GDM1 (cell line): ENCODE data around the gene MINDY4.

Source experiments
- DNase-seq: peaks from one replicate; lab custom pipeline; 2025; lab: John Stamatoyannopoulos, UW

Gene MINDY4

DNA sequence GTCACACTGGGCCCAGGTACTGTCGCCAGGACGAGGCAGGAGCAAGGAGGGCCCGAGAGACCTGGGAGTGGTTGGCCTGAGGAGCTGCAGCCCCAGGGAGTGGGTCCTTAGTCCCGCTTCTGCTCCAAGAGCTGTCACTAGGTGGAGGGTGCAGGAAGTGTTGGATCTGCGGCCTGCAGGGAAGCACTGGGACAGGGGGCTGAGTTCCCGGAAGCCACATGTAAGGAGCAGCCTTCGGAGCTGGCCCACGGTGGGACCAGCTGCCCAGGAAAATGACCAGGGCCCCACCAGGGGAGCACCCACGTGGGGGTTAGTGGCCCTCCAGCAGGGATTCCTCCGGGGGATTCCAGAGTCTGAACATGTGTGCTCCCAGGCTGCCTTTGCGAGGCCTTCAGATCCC is 131.2 kb downstream of the MINDY4 start:
- DNase-seq, result no peak

- DNase-seq, result no peak
These were observed 131.9 kb downstream of the MINDY4 start for GRCh38 chr7:30903146-30903545.

DNA sequence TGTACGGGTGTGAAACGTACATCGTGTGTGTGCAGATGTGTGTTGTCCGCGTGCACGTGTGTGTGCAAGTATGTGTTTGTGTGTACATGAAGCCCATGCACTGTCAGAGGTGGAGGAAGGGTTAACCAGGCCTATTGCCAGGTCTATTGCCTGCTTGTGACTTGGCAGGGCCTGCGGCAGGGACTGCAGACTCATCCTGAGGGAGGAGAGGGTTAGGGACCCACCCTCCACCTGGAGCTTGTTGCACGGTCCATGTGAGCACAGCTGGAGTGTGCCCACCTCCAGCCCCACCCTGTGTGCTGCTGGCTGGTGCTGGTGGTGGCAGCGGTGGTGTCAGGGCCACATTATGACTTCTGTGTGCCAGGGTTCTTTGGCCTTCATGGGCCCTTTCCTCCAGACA is 133.3 kb downstream of the MINDY4 start:
- DNase-seq, result no peak

- no peak for DNase-seq
These were observed 134.1 kb downstream of the MINDY4 start for GRCh38 chr7:30905078-30906012.

DNA sequence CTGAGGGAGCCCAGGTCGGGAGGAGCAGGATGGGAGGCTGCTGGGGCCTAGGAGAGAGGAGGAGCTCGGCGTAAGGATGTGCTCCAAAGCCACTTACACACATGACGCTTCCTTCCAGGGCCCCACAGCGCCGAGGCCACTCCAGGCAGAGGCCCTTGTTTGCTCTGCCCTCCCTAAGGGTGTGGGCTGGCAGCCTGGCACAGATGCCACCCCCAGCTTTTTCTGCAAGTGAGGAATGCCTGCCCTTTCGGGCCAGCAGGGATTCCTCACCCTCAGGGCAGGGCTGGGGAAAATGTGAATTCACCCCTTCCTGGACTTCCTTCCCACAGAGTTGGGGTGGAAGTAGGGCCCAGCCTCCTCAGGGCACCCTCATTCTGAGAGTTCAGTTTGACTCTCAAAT is 134.8 kb downstream of the MINDY4 start:
- no peak for DNase-seq

- no peak for DNase-seq
These were observed 135.5 kb downstream of the MINDY4 start for GRCh38 chr7:30906515-30907240.

GRCh38 chr7:30907527-30908267 is 136.5 kb downstream of the MINDY4 start:
- DNase-seq, result no peak

DNA sequence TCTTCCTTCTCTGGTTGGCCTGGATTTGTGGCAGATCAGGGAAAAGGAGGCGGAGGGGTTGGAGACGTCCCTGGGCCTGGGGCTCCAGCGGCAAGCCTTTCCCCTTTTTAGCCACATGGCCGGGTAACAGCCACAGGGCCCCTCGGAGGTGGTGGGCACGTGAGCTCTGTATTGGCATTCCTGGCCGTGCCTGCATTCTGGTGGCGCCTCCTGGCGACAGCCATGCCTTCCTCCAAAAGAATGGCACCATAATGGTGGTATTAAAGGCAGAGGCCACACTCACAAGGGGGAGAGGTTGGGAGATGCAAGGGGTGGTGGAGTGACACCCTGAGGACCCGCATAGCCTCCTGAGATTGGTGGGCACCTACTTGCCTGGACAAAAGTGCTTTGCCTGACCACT is 137.5 kb downstream of the MINDY4 start:
- no peak for DNase-seq

DNA sequence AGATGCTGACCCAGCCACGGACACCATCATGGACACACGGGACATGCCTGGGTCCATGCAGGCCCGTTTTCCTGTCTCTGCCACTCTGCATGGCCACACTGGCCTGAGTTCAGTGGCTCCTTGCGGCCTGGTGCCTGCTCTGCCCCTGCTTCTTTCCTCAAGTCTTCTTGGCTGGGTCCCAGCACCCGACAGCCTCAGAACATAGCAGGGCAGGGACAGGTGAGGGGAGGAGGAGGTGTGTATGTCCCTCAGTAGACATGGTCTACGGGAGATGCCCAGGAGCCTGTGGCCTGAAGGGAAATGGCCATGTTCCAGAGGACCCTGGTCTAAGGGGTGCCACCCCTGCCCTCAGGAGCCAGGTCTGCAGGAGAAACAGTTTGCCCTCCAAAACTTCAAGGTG is 138.2 kb downstream of the MINDY4 start:
- DNase-seq, result no peak

DNA sequence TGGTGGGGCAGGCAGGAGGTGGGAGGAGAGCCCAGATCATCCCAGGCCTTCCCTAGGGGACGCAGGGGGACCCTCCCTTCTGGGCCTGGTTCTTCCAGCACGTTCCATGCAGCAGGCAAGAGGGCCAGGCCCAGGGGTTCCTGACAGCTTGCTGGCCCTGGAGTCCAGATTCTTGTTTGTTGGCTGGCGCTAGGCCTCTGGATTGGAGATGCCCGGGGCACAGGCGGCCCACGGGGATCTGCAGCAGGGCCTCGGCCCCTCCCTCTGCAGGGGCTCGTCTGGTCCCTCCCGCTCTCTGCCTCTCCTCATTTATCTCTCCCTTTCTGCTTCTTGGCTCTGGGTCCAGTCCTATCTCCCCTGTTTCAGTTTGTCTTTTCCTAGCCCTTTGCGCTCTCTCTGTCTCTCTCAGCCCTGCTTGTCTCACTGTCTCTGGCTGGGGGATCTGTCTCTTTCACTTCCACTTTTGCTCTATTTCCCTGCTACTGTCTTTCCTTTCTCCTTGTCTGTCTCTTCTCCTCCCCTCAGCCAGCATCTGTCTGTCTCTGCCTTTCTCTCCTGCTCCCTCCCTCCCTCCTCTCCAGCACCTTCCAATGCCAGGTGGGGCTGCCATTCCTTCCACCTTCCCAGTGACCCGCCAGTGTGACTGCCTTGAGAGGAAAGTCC is 139.3 kb downstream of the MINDY4 start:
- no peak for DNase-seq

DNA sequence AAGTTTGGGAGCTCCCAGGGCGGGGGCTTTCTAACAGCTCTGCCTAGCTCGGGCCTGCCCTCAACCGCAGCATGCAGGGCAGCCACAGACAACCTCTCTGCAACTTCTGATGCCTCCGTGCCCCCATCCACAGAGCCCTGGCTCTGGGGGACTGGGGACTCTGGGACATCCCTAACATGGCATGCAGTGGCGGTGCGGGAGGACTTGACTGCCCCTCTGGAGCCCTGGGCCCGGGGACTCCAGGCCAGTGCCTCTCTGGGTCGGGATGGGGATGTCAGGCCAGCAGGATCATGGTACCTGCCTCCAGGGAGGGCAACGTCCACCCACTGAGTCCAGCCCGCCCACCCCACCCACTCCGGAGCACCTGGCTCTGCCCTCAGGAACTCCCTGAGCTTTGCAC is 139.9 kb downstream of the MINDY4 start:
- DNase-seq, result no peak

DNA sequence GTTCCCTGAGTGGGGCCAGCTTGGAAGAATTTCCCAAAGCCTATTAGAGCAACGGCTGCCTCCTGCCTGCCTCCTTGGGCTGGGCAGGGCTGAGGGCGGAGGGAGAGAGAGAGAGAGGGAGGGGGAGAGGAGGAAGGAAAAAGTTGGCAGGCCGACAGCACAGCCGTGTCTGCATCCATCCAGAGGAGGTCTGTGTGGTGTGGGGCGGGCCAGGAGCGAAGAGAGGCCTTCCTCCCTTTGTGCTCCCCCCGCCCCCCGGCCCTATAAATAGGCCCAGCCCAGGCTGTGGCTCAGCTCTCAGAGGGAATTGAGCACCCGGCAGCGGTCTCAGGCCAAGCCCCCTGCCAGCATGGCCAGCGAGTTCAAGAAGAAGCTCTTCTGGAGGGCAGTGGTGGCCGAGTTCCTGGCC is 140.3 kb downstream of the MINDY4 start, which contains the start of gene AQP1:
Gene AQP1 (plus strand): TSS at position 293 of the 409 bp plus-strand sequence. CDS start 57 bp downstream, at position 350.
- no peak for DNase-seq

GRCh38 chr7:30912021-30912730 is 141.0 kb downstream of the MINDY4 start:
- DNase-seq, result no peak

GRCh38 chr7:30912731-30912985 is 141.4 kb downstream of the MINDY4 start:
- no peak for DNase-seq

DNA sequence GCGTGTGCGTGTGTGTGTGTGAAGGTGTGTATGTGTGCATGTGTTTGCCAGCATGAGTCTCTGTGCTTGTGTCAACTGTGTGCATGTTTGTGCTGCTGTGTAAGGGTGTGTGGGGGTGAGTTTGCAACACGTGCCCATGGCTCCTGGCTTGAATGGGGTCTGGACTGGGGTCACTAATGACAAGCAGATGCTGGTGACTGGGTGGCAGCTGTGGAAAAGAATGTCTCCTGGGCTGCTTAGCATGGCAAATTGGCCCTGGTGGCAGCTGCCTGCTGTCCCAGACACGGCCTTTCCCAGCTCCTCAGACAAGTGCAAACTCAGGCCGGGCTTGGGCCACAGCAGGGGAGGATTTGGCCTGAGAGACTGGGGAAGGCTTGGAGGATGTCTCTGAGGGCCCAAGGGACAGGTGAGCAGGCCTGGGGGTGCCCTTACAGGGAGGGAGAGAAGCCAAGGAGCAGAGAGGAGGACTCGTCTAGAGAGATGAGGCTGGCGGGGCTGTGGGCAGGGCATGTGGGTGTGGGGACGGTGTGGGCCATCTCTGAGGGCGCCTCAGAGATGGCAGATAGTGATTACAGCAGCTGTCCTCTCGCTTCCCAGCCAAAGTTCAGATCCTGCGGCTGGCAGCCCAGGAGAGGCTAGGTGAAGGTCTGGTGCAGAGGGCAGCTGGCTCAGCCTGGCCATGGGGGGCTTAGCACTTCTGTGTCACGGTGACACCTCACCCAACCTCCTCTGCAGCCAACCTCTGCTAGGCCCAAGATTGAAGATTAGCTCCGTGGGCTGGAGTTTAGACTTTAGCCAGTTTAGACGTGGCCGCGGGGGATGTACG is 142.0 kb downstream of the MINDY4 start:
- DNase-seq, result no peak

- DNase-seq, result no peak
These were observed 142.8 kb downstream of the MINDY4 start for GRCh38 chr7:30913821-30914515.

DNA sequence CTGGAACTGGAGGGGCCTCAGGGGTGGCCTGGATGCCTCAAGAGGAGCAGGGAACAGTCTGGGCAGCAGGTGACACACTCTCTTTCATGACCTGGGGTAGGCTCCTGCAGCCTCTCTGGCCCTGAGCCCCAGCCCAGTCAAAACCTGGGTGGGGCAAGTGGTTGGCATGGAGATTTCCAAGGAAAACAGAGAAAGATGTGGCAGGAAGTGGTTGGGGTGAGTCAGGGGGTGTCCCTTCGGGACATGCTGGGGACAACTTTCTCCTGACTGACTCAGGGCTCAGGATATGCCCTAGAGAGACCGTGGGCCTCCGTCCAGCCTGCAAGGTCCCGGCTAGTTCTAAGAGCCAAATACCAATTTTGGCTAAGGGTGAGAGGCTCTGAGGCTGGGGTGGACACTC is 143.4 kb downstream of the MINDY4 start:
- DNase-seq, result no peak

- no peak for DNase-seq
These were observed 143.9 kb downstream of the MINDY4 start for GRCh38 chr7:30915005-30915601.

- no peak for DNase-seq
These were observed 144.5 kb downstream of the MINDY4 start for GRCh38 chr7:30915751-30916150.

DNA sequence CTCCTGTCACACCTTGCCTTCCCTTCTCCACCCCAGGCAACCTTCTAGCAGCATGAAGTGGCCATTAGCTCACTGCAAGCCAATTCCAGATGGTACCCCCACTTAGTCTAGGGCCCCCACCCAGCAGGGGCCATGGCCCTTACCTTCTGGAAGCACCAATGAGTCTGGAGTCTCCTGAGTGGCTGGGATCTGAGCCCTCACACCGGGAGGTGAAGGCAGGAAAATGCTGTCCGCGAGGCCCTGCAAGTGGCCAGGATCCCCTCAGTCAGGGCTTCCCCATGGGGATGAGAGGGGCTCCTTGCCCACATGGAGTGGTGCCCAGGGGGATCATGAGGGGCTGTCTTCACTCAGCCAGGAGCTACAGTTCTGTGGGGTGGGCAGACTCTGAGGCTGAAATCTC is 145.0 kb downstream of the MINDY4 start:
- no peak for DNase-seq
